NT2/D1 (cell line): ENCODE measurements around the gene FOXL2.

Experiments used
- DNase-seq: peaks from one replicate; pipeline ENCODE4 v3.0.0-alpha.2; 2011; ENCODE audit warnings: low read depth, low spot score
- H3K27me3 ChIP-seq: 2 replicates; pipeline ENCODE4 v1.6.0; 2011; ENCODE audit warnings: mild to moderate bottlenecking; ENCODE audit not compliant: insufficient read length, insufficient read depth
- H3K36me3 ChIP-seq: 2 replicates; pipeline ENCODE4 v1.6.1; 2011; ENCODE audit warnings: mild to moderate bottlenecking, low read length, mixed read lengths; ENCODE audit not compliant: insufficient read depth, insufficient read length
- H3K4me1 ChIP-seq: 2 replicates; pipeline ENCODE4 v1.5.1; 2011; ENCODE audit not compliant: insufficient read depth, insufficient read length
- H3K4me3 ChIP-seq: 2 replicates; pipeline ENCODE4 v1.5.1; 2011; ENCODE audit warnings: low read depth; ENCODE audit not compliant: insufficient read length
- H3K9ac ChIP-seq: 2 replicates; pipeline ENCODE4 v1.6.0; 2011; ENCODE audit warnings: low read depth; ENCODE audit not compliant: insufficient read length
- H3K9me3 ChIP-seq: 2 replicates; pipeline ENCODE4 v1.5.1; 2011; ENCODE audit warnings: mild to moderate bottlenecking, low read length; ENCODE audit not compliant: insufficient read depth
- SUZ12 ChIP-seq: IDR thresholded peaks from 2 replicates; pipeline ENCODE4 v1.6.1; 2011; ENCODE audit not compliant: insufficient read length, insufficient read depth; ENCODE audit errors: extremely low read depth
- YY1 ChIP-seq: IDR thresholded peaks from 2 replicates; pipeline ENCODE4 v1.6.1; 2011; ENCODE audit not compliant: insufficient read length, insufficient read depth
- ZNF274 ChIP-seq: IDR thresholded peaks from 2 replicates; pipeline ENCODE4 v1.6.1; 2011; ENCODE audit warnings: mild to moderate bottlenecking, low read depth, low read length

The FOXL2 gene

DNA sequence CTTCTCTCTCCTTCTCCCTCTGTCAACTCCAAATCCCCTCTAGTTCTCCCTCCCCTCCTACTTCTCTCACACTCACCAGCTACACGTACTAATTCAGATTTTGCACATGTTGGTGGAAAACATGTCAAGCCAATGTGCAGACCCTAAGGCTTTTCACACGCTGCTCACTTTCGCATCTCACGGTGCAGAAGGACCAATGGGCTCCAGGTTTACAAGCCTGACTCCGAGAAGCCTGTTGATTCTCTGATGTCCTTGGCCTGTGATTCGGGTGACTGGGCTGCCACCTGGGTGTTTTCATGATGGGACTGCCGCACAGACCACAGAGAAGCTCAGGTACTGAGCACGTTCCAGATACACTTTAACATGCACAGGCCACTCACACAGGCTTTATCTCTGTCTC, 3.8 kb upstream of the FOXL2 start:
- Histone ChIP-seq H3K9ac (peak overlapping the region; percentile 79), H3K36me3 (no peaks in the 10 kb centered on the region), H3K4me1 (peaks cover 8% of the 10 kb centered on the region), H3K27me3 (peaks cover 86% of the 10 kb centered on the region), H3K4me3 (no peak overlapping the region), H3K9me3 (no peaks in the 10 kb centered on the region)
- DNase-seq = no peak
- no peak for TF ChIP-seq SUZ12
- no peak for TF ChIP-seq YY1
- no peak for TF ChIP-seq ZNF274

DNA sequence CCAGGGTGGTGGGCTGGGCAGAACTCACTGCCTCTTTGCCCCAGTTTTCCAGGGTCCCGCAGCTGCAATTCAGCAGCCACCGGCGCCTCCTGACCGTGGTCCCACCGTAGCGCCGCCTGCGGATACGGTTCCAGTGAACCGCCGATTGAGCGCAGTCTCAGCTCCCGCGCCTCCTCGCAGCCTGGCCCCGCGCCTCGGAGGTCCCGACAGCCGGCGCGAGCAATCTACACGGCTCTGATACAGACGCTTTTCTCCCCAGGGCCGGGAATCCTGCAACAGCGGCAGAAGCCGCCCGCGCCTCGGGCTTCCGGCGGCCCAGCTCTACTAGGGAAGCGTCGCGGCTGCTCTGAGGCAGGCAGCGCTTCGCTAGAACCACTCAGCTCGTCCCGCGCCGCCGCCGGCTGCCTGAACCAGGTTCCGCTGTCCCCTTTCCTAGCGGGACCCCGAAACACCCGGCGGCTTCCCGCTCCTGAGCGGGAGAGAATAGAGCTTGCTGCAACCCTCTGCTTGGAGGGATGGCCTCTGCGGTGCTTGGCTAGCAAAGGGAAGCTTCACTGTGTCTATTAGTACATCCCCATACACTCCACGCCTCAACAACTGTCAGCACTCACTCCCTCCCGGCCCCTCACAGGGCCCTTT, 3.2 kb upstream of the FOXL2 start:
- H3K9ac ChIP-seq = peak overlapping the region; percentile 79
- peaks cover 86% of the 10 kb centered on the region for H3K27me3 ChIP-seq
- no peaks in the 10 kb centered on the region for H3K9me3 ChIP-seq
- TF ChIP-seq ZNF274 (no peak), SUZ12 (peak; percentile 96)
- H3K4me1 ChIP-seq = peaks cover 8% of the 10 kb centered on the region
- H3K4me3 ChIP-seq = peak overlapping the region; percentile 41
- no peak for DNase-seq
- no peaks in the 10 kb centered on the region for H3K36me3 ChIP-seq

DNA sequence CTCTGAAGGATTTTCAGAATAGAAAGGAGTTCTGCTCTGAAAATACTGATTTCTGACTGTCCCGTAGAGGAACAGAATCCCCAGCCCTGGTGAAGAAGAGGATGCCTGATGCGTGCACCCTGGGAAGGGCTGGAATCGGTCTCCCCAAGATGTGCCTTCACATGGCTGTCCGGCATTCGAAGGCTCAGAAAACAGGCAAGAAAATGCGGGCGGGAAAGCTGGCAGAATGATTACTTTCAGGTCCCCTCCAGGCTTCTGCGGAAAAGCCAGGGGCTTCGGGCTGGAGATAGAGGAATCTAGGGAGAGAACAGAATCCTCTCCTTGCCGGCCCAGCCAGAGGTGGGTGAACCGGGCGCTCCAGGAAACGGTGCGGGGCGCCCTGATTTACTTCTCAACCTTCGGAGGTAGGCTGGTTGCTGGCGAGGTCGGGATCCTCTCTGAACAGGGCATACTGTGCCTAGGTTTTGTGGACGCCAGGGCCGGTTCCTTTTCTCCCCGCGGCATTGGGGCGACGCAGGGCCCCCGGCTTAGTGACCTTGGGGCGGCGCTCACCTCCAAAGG, 2.6 kb upstream of the FOXL2 start:
- H3K9ac ChIP-seq = peak overlapping the region; percentile 79
- DNase-seq = no peak
- peaks cover 8% of the 10 kb centered on the region for H3K4me1 ChIP-seq
- peak overlapping the region; percentile 41 for H3K4me3 ChIP-seq
- no peak for TF ChIP-seq YY1
- TF ChIP-seq ZNF274 = no peak
- no peak for TF ChIP-seq SUZ12
- H3K27me3 ChIP-seq = peaks cover 86% of the 10 kb centered on the region
- H3K36me3 ChIP-seq = no peaks in the 10 kb centered on the region
- H3K9me3 ChIP-seq = no peaks in the 10 kb centered on the region

GRCh38 chr3:138949002-138949418, 2.1 kb upstream of the FOXL2 start:
- H3K9ac ChIP-seq = no peak overlapping the region
- H3K9me3 ChIP-seq = no peaks in the 10 kb centered on the region
- no peak overlapping the region for H3K4me3 ChIP-seq
- no peak for TF ChIP-seq ZNF274
- TF ChIP-seq SUZ12 = no peak
- TF ChIP-seq YY1 = no peak
- H3K36me3 ChIP-seq = no peaks in the 10 kb centered on the region
- peaks cover 88% of the 10 kb centered on the region for H3K27me3 ChIP-seq
- H3K4me1 ChIP-seq = peaks cover 8% of the 10 kb centered on the region
- no peak for DNase-seq

DNA sequence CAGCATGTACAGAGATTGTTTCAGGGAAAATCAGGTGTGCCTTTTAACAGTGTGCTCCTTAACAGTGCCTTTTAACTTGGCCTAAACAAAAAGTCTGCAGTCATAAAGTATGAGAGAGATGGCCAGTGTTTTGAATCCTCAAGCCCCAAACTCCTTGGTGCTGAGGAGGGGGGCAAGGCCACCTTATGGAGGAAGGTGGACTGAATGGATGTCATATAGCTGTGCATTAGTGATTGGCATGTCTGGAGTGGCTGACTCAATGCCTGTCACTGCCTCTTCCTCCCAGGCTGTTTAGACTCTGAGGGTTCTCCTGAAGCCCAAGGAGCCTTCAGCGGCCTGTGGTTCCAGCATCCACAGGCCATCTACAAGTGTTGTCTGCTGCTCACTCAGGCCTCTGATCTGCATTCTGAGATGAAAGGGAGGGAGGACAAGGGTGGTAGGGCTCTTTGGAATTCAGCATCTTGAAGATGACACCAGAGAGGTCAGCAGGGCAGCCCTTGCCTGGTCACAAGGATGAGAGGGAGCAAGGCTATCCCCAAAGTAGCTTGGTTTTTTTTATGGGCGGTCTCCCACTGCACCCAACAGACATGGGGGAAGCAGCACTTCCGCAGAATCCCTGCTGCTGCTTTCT, 1.5 kb upstream of the FOXL2 start:
- no peak for DNase-seq
- peaks cover 8% of the 10 kb centered on the region for H3K4me1 ChIP-seq
- H3K36me3 ChIP-seq = no peaks in the 10 kb centered on the region
- H3K27me3 ChIP-seq = peaks cover 93% of the 10 kb centered on the region
- no peaks in the 10 kb centered on the region for H3K9me3 ChIP-seq
- no peak overlapping the region for H3K4me3 ChIP-seq
- TF ChIP-seq YY1 (no peak), SUZ12 (no peak), ZNF274 (no peak)
- no peak overlapping the region for H3K9ac ChIP-seq

GRCh38 chr3:138947495-138948121, 671 bp upstream of the FOXL2 start:
- Histone ChIP-seq H3K27me3 (peaks cover 100% of the 10 kb centered on the region), H3K9me3 (no peaks in the 10 kb centered on the region; the same call in 1 of the 2 replicates), H3K4me1 (peaks cover 8% of the 10 kb centered on the region), H3K4me3 (peak overlapping the region; percentile 49), H3K9ac (peak overlapping the region; percentile 51), H3K36me3 (no peaks in the 10 kb centered on the region)
- TF ChIP-seq ZNF274 (no peak), YY1 (no peak), SUZ12 (no peak)
- DNase-seq = no peak
